Measurements from ENCODE around the gene GUCD1. TPM values are rescaled to one million over a fixed set of nuclear protein-coding genes. Genes with fewer than 3 reads are reported as not detected.

The GUCD1 gene
- total and polyA plus RNA-seq, 2 of the 8 experiments (the other 6 are each of a cell fraction or from before 2014, with no cell fraction given): 85.2 to 128 TPM

DNA sequence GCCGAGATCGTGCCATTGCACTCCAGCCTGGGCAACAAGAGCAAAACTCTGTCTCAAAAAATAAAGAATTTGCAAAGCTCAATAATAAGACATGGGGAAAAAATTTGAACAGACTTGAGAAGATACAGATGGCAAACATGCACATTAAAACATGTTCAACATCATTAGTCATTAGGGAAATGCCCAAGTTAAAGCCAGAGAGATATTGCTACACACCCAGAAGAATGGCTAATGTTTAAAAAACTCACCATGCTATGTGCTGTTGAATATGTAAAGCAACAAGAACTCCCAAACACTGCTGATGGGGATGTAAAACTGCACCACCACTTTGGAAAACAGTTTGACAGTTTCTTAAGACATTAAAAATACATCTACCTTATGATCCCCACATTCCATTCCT is 25.3 kb upstream of the GUCD1 start (continued):
- TF ChIP-seq ATF3 (IDR thresholded peaks at IDR 0.05; ENCODE audit: insufficient read depth, low read depth, low read length): no peak
- TF ChIP-seq SP4 (IDR thresholded peaks at IDR 0.05; ENCODE audit: low read length): no peak
- TF ChIP-seq CHD2 (IDR thresholded peaks at IDR 0.05; ENCODE audit: low read length): no peak
- TF ChIP-seq NRF1 (IDR thresholded peaks at IDR 0.05; ENCODE audit: low read depth, low read length): no peak
- TF ChIP-seq TCF12 (IDR thresholded peaks at IDR 0.05; ENCODE audit: low read depth, low read length): no peak
- no peak for TF ChIP-seq GABPA (IDR thresholded peaks at IDR 0.05; ENCODE audit: borderline replicate concordance, insufficient read depth, low read length)
- TF ChIP-seq, protein P1, sequence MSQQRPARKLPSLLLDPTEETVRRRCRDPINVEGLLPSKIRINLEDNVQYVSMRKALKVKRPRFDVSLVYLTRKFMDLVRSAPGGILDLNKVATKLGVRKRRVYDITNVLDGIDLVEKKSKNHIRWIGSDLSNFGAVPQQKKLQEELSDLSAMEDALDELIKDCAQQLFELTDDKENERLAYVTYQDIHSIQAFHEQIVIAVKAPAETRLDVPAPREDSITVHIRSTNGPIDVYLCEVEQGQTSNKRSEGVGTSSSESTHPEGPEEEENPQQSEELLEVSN (IDR thresholded peaks at IDR 0.05): no peak
- no peak for TF ChIP-seq JUN (IDR thresholded peaks at IDR 0.05; ENCODE audit: low read depth, low read length)
- TF ChIP-seq EGR1 (IDR thresholded peaks at IDR 0.05; ENCODE audit: borderline replicate concordance, low read depth, low read length): no peak
